ENCODE data around the gene GALNT13.

GALNT13 gene

GRCh38 chr2:154015233-154015632 is 143.5 kb downstream of the GALNT13 start:
- no peaks in the 10 kb centered on the region for H3K79me2 ChIP-seq (ENCODE audit: low read length)
- DNase-seq, result no peak
- no peak overlapping the region for H3K27ac ChIP-seq (ENCODE audit: low read length)
- no peaks in the 10 kb centered on the region for H3K9me2 ChIP-seq (replicated peaks; ENCODE audit: insufficient read depth, low read length)
- H4K20me1 ChIP-seq (ENCODE audit: insufficient read depth, low read length), result no peaks in the 10 kb centered on the region
- H3K9me3 ChIP-seq (replicated peaks; ENCODE audit: insufficient read depth, low read length), result no peaks in the 10 kb centered on the region
- H3F3A ChIP-seq (ENCODE audit: insufficient read depth, low read length), result no peaks in the 10 kb centered on the region
- H3K4me2 ChIP-seq (ENCODE audit: low read depth, low read length), result no peak overlapping the region
- H3K4me1 ChIP-seq (ENCODE audit: low read length), result no peaks in the 10 kb centered on the region
- no peak overlapping the region for H3K9ac ChIP-seq (ENCODE audit: low read length)
- no peak overlapping the region for H3K4me3 ChIP-seq (ENCODE audit: low read length)
- TF ChIP-seq EZH2phosphoT487 (IDR thresholded peaks at IDR 0.05; ENCODE audit: low read length) (no peak), CTCF (IDR thresholded peaks at IDR 0.05; ENCODE audit: low read length) (no peak), EZH2 (optimal IDR thresholded peaks at IDR 0.05; ENCODE audit: low read depth, low read length) (no peak)
- H2AFZ ChIP-seq (ENCODE audit: low read length), result no peak overlapping the region
- no peaks in the 10 kb centered on the region for H3K27me3 ChIP-seq (replicated peaks; ENCODE audit: insufficient read depth, low read length)
- no peaks in the 10 kb centered on the region for H3K36me3 ChIP-seq (replicated peaks; ENCODE audit: insufficient read depth, low read length)

- H2AFZ ChIP-seq (ENCODE audit: low read length), result no peak overlapping the region
- H3K9me3 ChIP-seq (replicated peaks; ENCODE audit: insufficient read depth, low read length), result no peaks in the 10 kb centered on the region
- H3F3A ChIP-seq (ENCODE audit: insufficient read depth, low read length), result no peaks in the 10 kb centered on the region
- no peaks in the 10 kb centered on the region for H3K27me3 ChIP-seq (replicated peaks; ENCODE audit: insufficient read depth, low read length)
- H3K9me2 ChIP-seq (replicated peaks; ENCODE audit: insufficient read depth, low read length), result no peaks in the 10 kb centered on the region
- DNase-seq, result no peak
- no peak overlapping the region for H3K27ac ChIP-seq (ENCODE audit: low read length)
- H4K20me1 ChIP-seq (ENCODE audit: insufficient read depth, low read length), result no peaks in the 10 kb centered on the region
- TF ChIP-seq CTCF (IDR thresholded peaks at IDR 0.05; ENCODE audit: low read length) (no peak), EZH2phosphoT487 (IDR thresholded peaks at IDR 0.05; ENCODE audit: low read length) (no peak), EZH2 (optimal IDR thresholded peaks at IDR 0.05; ENCODE audit: low read depth, low read length) (no peak)
- no peaks in the 10 kb centered on the region for H3K36me3 ChIP-seq (replicated peaks; ENCODE audit: insufficient read depth, low read length)
- no peak overlapping the region for H3K9ac ChIP-seq (ENCODE audit: low read length)
- H3K4me2 ChIP-seq (ENCODE audit: low read depth, low read length), result no peak overlapping the region
- no peak overlapping the region for H3K4me3 ChIP-seq (ENCODE audit: low read length)
- H3K4me1 ChIP-seq (ENCODE audit: low read length), result no peaks in the 10 kb centered on the region
- no peaks in the 10 kb centered on the region for H3K79me2 ChIP-seq (ENCODE audit: low read length)
Observed at GRCh38 chr2:154029504-154029903, 157.8 kb downstream of the GALNT13 start.

GRCh38 chr2:154032220-154032619 is 160.5 kb downstream of the GALNT13 start:
- Histone ChIP-seq H3K9ac (ENCODE audit: low read length) (no peak overlapping the region), H3K36me3 (replicated peaks; ENCODE audit: insufficient read depth, low read length) (no peaks in the 10 kb centered on the region), H3K9me2 (replicated peaks; ENCODE audit: insufficient read depth, low read length) (no peaks in the 10 kb centered on the region), H3F3A (ENCODE audit: insufficient read depth, low read length) (no peaks in the 10 kb centered on the region), H2AFZ (ENCODE audit: low read length) (no peak overlapping the region), H3K4me1 (ENCODE audit: low read length) (no peaks in the 10 kb centered on the region), H3K27me3 (replicated peaks; ENCODE audit: insufficient read depth, low read length) (no peaks in the 10 kb centered on the region), H4K20me1 (ENCODE audit: insufficient read depth, low read length) (no peaks in the 10 kb centered on the region), H3K4me3 (ENCODE audit: low read length) (no peak overlapping the region), H3K79me2 (ENCODE audit: low read length) (no peaks in the 10 kb centered on the region), H3K9me3 (replicated peaks; ENCODE audit: insufficient read depth, low read length) (no peaks in the 10 kb centered on the region; the same call in 1 of the 2 replicates), H3K27ac (ENCODE audit: low read length) (no peak overlapping the region), H3K4me2 (ENCODE audit: low read depth, low read length) (no peak overlapping the region)
- peak; percentile 58 for DNase-seq
- TF ChIP-seq EZH2 (optimal IDR thresholded peaks at IDR 0.05; ENCODE audit: low read depth, low read length) (no peak), CTCF (IDR thresholded peaks at IDR 0.05; ENCODE audit: low read length) (no peak), EZH2phosphoT487 (IDR thresholded peaks at IDR 0.05; ENCODE audit: low read length) (no peak)

Data from MM.1S (cell line).